HCT116 (cell line): ENCODE results near the gene THOC6. TPM values are rescaled to one million over a fixed set of nuclear protein-coding genes. Genes with fewer than 3 reads are reported as not detected.

Source experiments
- ATAC-seq: fragments of 200-7000 bp; cut with Tn5 transposase; 2 replicates; pipeline ENCODE4 v1.9.1; 2020; ENCODE audit warnings: mild to moderate bottlenecking, moderate library complexity
- BruUV-seq: library from RNA; stranded (reverse); fragments of 400-500 nt; replicated peaks from 2 replicates; lab custom pipeline; 2021; lab: Mats Ljungman, UMichigan
- CTCF ChIA-PET: fragments of 300-600 bp; sonication (Branson Sonifier 250); formaldehyde crosslinking; loops from one replicate; lab custom pipeline; 2021; ENCODE audit warnings: antibody characterized with exemption; lab: Charles Lee
- POLR2A ChIA-PET: fragments of 300-600, 350-600 bp; sonication (Branson Sonifier 250); formaldehyde crosslinking; loops from one replicate; lab custom pipeline; 2021; ENCODE audit warnings: antibody characterized with exemption; lab: Charles Lee
- RAD21 ChIA-PET, 2 experiments: fragments of 300-600 bp; sonication (Branson Sonifier 250); formaldehyde crosslinking; loops; one replicate each; lab custom pipeline; 2023; ENCODE audit warnings: low total read pairs in 2 of 2; ENCODE audit not compliant: uncharacterized antibody in 2 of 2, unreplicated experiment in 2 of 2, low non-redundant PET in 1 of 2; lab: Charles Lee
- DNase-seq: peaks from one replicate; pipeline ENCODE4 v3.0.0-alpha.2; 2010; ENCODE audit warnings: low read depth, low spot score
- H2AFZ ChIP-seq: fragments of 200-600 bp; shearing (Covaris generic), sonication (generic); 2 replicates; pipeline ENCODE4 v1.6.1; 2017; ENCODE audit warnings: low read depth, mixed run types, mixed read lengths, antibody characterized with exemption, low read length; ENCODE audit not compliant: poor library complexity, severe bottlenecking
- H3K27ac ChIP-seq: 2 replicates; pipeline ENCODE4 v1.5.1; 2012; ENCODE audit warnings: low read depth, low read length
- H3K27me3 ChIP-seq: fragments of 200-600 bp; sonication (generic); 2 replicates; pipeline ENCODE4 v1.6.1; 2016; ENCODE audit warnings: mixed run types, low read length, mixed read lengths; ENCODE audit not compliant: insufficient read depth
- H3K36me3 ChIP-seq, 2 experiments: fragments of 200-500 bp in 1 of 2; fragments of 200-600 bp in 1 of 2; sonication (Bioruptor generic) in 1 of 2; sonication (generic) in 1 of 2; 2 replicates each; pipeline versions ENCODE4 v1.5.1 to v1.6.1; 2014 to 2016; ENCODE audit warnings: low read length in 2 of 2, inconsistent platforms in 1 of 2, mixed read lengths in 1 of 2, mixed run types in 1 of 2; ENCODE audit not compliant: insufficient read depth in 2 of 2, control insufficient read depth in 1 of 2
- H3K4me1 ChIP-seq, 2 experiments: fragments of 200-600 bp in 1 of 2; sonication (generic) in 1 of 2; 2 replicates each; pipeline versions ENCODE4 v1.5.1 to v1.6.1; 2012 to 2017; ENCODE audit warnings: low read length in 2 of 2, inconsistent platforms in 1 of 2, mild to moderate bottlenecking in 1 of 2, mixed read lengths in 1 of 2, mixed run types in 1 of 2, moderate library complexity in 1 of 2; ENCODE audit not compliant: insufficient read depth in 2 of 2, control insufficient read depth in 1 of 2
- H3K4me2 ChIP-seq: fragments of 200-600 bp; sonication (generic); 2 replicates; pipeline ENCODE4 v1.6.1; 2017; ENCODE audit warnings: mixed run types, low read length, mixed read lengths
- H3K4me3 ChIP-seq, 2 experiments: fragments of 200-600 bp in 1 of 2; sonication (generic) in 1 of 2; replicated peaks in 1 of 2; 2 replicates each; pipeline ENCODE4 v1.5.1; 2011 to 2016; ENCODE audit warnings: low read length in 2 of 2, control low read depth in 1 of 2, low read depth in 1 of 2, mild to moderate bottlenecking in 1 of 2, mixed read lengths in 1 of 2, mixed run types in 1 of 2
- H3K79me2 ChIP-seq: fragments of 200-600 bp; sonication (generic); 2 replicates; pipeline ENCODE4 v1.6.1; 2017; ENCODE audit warnings: mild to moderate bottlenecking, mixed run types, low read length, moderate library complexity, mixed read lengths; ENCODE audit not compliant: insufficient read depth
- H3K9ac ChIP-seq: fragments of 200-600 bp; sonication (generic); 2 replicates; pipeline ENCODE4 v1.6.1; 2016; ENCODE audit warnings: low read length, mixed read lengths
- H3K9me2 ChIP-seq: fragments of 200-600 bp; sonication (generic), shearing (Covaris generic); 2 replicates; pipeline ENCODE4 v1.6.1; 2017; ENCODE audit warnings: mixed run types, mild to moderate bottlenecking, moderate library complexity; ENCODE audit not compliant: insufficient read depth
- H3K9me3 ChIP-seq, 2 experiments: fragments of 200-500 bp in 1 of 2; fragments of 200-600 bp in 1 of 2; sonication (Bioruptor generic) in 1 of 2; sonication (generic) in 1 of 2; 2 replicates each; pipeline ENCODE4 v1.6.1; 2014 to 2017; ENCODE audit warnings: low read length in 2 of 2, mixed read lengths in 2 of 2, inconsistent platforms in 1 of 2, low read depth in 1 of 2, mild to moderate bottlenecking in 1 of 2, mixed run types in 1 of 2, moderate library complexity in 1 of 2; ENCODE audit not compliant: control insufficient read depth in 1 of 2, insufficient read depth in 1 of 2
- H4K20me1 ChIP-seq: fragments of 200-600 bp; sonication (generic), shearing (Covaris generic); 2 replicates; pipeline ENCODE4 v1.6.1; 2017; ENCODE audit warnings: mixed run types, mild to moderate bottlenecking, moderate library complexity; ENCODE audit not compliant: insufficient read depth
- ATF3 ChIP-seq: IDR thresholded peaks from 2 replicates; pipeline ENCODE4 v1.6.1; 2012
- CEBPB ChIP-seq: IDR thresholded peaks from 2 replicates; pipeline ENCODE4 v1.6.1; 2012; ENCODE audit warnings: low read depth
- CTCF ChIP-seq, 3 experiments: fragments of 200-600 bp in 1 of 3; sonication (generic) in 1 of 3; IDR thresholded peaks in 2 of 3; conservative IDR thresholded peaks in 1 of 3; 2 replicates each; pipeline ENCODE4 v1.5.1; 2012 to 2017; ENCODE audit warnings: low read depth in 2 of 3, low read length in 2 of 3, antibody characterized with exemption in 1 of 3, borderline replicate concordance in 1 of 3, control low read depth in 1 of 3, mild to moderate bottlenecking in 1 of 3, mixed read lengths in 1 of 3, mixed run types in 1 of 3, moderate library complexity in 1 of 3; ENCODE audit not compliant: insufficient read depth in 1 of 3
- ELF1 ChIP-seq: IDR thresholded peaks from 2 replicates; pipeline ENCODE4 v1.6.1; 2012; ENCODE audit warnings: low read depth, borderline replicate concordance
- EZH2 ChIP-seq: fragments of 200-600 bp; sonication (generic); IDR thresholded peaks from 2 replicates; pipeline ENCODE4 v1.6.1; 2017; ENCODE audit warnings: antibody characterized with exemption, mixed run types
- EZH2phosphoT487 ChIP-seq: fragments of 200-600 bp; IDR thresholded peaks from 2 replicates; pipeline ENCODE4 v1.6.1; 2018; ENCODE audit warnings: antibody characterized with exemption, borderline replicate concordance
- FOSL1 ChIP-seq: IDR thresholded peaks from 2 replicates; pipeline ENCODE4 v1.6.1; 2012; ENCODE audit warnings: low read depth
- JUND ChIP-seq: IDR thresholded peaks from 2 replicates; pipeline ENCODE4 v1.6.1; 2012
- MAX ChIP-seq: IDR thresholded peaks from 2 replicates; pipeline ENCODE4 v1.6.1; 2012
- POLR2A ChIP-seq: IDR thresholded peaks from 2 replicates; pipeline ENCODE4 v1.7.0; 2011; ENCODE audit warnings: borderline replicate concordance; ENCODE audit not compliant: insufficient read depth, insufficient read length; ENCODE audit errors: extremely low read depth
- POLR2AphosphoS5 ChIP-seq: IDR thresholded peaks from 2 replicates; pipeline ENCODE4 v1.6.1; 2011; ENCODE audit warnings: mild to moderate bottlenecking, low read depth, low read length, moderate library complexity
- RAD21 ChIP-seq: IDR thresholded peaks from 2 replicates; pipeline ENCODE4 v1.6.1; 2012; ENCODE audit warnings: low read depth, mild to moderate bottlenecking
- SIN3A ChIP-seq: IDR thresholded peaks from 2 replicates; pipeline ENCODE4 v1.6.1; 2012; ENCODE audit warnings: low read depth
- SRF ChIP-seq: IDR thresholded peaks from 2 replicates; pipeline ENCODE4 v1.6.1; 2012; ENCODE audit warnings: low read depth
- TCF7L2 ChIP-seq: IDR thresholded peaks from 2 replicates; pipeline ENCODE4 v1.7.0; 2011; ENCODE audit warnings: borderline replicate concordance, inconsistent platforms; ENCODE audit not compliant: insufficient read depth, insufficient read length; ENCODE audit errors: extremely low read depth
- ZBTB33 ChIP-seq: IDR thresholded peaks from 2 replicates; pipeline ENCODE4 v1.6.1; 2011; ENCODE audit warnings: mild to moderate bottlenecking, low read length, moderate library complexity; ENCODE audit not compliant: insufficient replicate concordance; ENCODE audit errors: extremely low read depth
- ZNF274 ChIP-seq: fragments of 200-500 bp; sonication (Bioruptor generic); IDR thresholded peaks from 2 replicates; pipeline ENCODE4 v1.6.1; 2014; ENCODE audit warnings: mild to moderate bottlenecking, low read depth, low read length, inconsistent platforms
- intact Hi-C: fragments of 100-400 bp; cut with micrococcal nuclease; formaldehyde crosslinking; loops from 2 replicates; pipeline ENCODE4 v1.10.0; 2022
- total RNA-seq: library from RNA; stranded (reverse); gene quantifications from one replicate; pipeline ENCODE4 v1.2.1, GENCODE V29; 2021; ENCODE audit not compliant: unreplicated experiment

Gene THOC6
- total RNA-seq, 1 experiment from 2014 or later, result 62.9 TPM

- TF ChIP-seq ZBTB33 (no peak), RAD21 (no peak), ELF1 (no peak), EZH2phosphoT487 (no peak), POLR2AphosphoS5 (peak; percentile 93), CEBPB (no peak)
- TF ChIP-seq, all 23 proteins: peak for 7
Observed at GRCh38 chr16:2980227-2981176, 43.3 kb upstream of the THOC6 start, which contains the start of gene PKMYT1 (continued).

GRCh38 chr16:2981177-2981898 is 42.5 kb upstream of the THOC6 start:
- no peaks in the 10 kb centered on the region for H3K9me3 ChIP-seq
- intact Hi-C loops, result loop anchor here (5.0 kb wide), 1 partner anchor 41 kb away; the partner anchor contains the start of genes HCFC1R1, THOC6 and TNFRSF12A
- peaks cover 37% of the 10 kb centered on the region for H3K79me2 ChIP-seq
- ChIA-PET POLR2A (interaction anchor here (0.7 to 2.8 kb wide), 7 partner anchors 9 to 76 kb away, joined by 3 to 11 read pairs (median 5); partner anchors contain the start of genes HCFC1R1, THOC6 and TNFRSF12A), CTCF (interaction anchor here (1.0 to 1.4 kb wide), 3 partner anchors 17 to 50 kb away, joined by 3 to 4 read pairs (median 3); partner anchors contain the start of gene KREMEN2), RAD21 (no interaction called here)
- BruUV-seq, result no TSS peak
- DNase-seq (no peak), ATAC-seq (no peak; the same call in 1 of the 2 replicates)
- H3K4me3 ChIP-seq, result peak overlapping the region; percentile 89 to 99
- H3K4me1 ChIP-seq, result peaks cover 24 to 44% of the 10 kb centered on the region in 2 experiments
- H4K20me1 ChIP-seq, result no peaks in the 10 kb centered on the region
- no peaks in the 10 kb centered on the region for H3K9me2 ChIP-seq
- H3K4me2 ChIP-seq, result peak overlapping the region; percentile 86
- H3K27me3 ChIP-seq, result no peaks in the 10 kb centered on the region
- H3K27ac ChIP-seq, result peak overlapping the region; percentile 93
- peaks cover 0 to 17% of the 10 kb centered on the region in 2 experiments; a peak in 2 of 4 replicates for H3K36me3 ChIP-seq
- peak overlapping the region; percentile 99 for H3K9ac ChIP-seq
- no peak overlapping the region for H2AFZ ChIP-seq
- TF ChIP-seq CTCF (IDR thresholded peaks at IDR 0.05 in 2 of 3, conservative IDR thresholded peaks at IDR 0.05 in 1 of 3; ENCODE audit: borderline replicate concordance in 1 of 3, insufficient read depth in 1 of 3, low read depth in 2 of 3, low read length in 2 of 3) (no peak), EZH2phosphoT487 (no peak), ATF3 (no peak), SIN3A (no peak), JUND (no peak), TCF7L2 (no peak), ELF1 (no peak), SRF (no peak), MAX (no peak), ZNF274 (no peak), EZH2 (no peak), POLR2A (no peak), FOSL1 (no peak)
